CD4-positive, alpha-beta T cell treated with Interferon gamma for 1 hour (primary cell): Measurements from ENCODE around the gene ESYT3.

Experiments
- DNase-seq: peaks from one replicate; pipeline ENCODE4 v3.0.0-alpha.2; 2020

The ESYT3 gene, protein sequence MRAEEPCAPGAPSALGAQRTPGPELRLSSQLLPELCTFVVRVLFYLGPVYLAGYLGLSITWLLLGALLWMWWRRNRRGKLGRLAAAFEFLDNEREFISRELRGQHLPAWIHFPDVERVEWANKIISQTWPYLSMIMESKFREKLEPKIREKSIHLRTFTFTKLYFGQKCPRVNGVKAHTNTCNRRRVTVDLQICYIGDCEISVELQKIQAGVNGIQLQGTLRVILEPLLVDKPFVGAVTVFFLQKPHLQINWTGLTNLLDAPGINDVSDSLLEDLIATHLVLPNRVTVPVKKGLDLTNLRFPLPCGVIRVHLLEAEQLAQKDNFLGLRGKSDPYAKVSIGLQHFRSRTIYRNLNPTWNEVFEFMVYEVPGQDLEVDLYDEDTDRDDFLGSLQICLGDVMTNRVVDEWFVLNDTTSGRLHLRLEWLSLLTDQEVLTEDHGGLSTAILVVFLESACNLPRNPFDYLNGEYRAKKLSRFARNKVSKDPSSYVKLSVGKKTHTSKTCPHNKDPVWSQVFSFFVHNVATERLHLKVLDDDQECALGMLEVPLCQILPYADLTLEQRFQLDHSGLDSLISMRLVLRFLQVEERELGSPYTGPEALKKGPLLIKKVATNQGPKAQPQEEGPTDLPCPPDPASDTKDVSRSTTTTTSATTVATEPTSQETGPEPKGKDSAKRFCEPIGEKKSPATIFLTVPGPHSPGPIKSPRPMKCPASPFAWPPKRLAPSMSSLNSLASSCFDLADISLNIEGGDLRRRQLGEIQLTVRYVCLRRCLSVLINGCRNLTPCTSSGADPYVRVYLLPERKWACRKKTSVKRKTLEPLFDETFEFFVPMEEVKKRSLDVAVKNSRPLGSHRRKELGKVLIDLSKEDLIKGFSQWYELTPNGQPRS

GRCh38 chr3:138434276-138434874 is at the start of gene ESYT3:
Gene ESYT3, plus strand, starts transcription at chr3:138434616. Its CDS starts 183 bp downstream, at chr3:138434799.
- DNase-seq: peak; percentile 7

DNA sequence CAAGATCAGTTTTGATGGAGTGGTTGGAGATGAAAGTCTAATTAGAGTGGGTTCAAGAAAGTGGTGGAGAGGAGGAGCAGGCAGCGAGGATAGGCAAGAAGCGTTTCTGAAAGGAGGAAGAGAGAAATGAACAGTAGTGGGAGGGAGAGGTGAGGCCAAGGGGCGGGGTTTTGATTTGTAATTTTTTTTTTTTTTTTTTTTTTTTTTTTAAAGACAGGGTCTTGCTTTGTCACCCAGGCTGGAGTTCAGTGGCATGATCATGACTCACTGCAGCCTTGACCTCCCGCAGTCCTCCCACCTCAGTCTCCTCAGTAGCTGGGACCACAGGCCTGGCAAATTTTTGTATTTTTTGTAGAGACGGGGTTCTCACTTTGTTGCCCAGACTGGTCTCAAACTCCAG is 49.4 kb upstream of the ESYT3 start:
- DNase-seq: no peak

DNA sequence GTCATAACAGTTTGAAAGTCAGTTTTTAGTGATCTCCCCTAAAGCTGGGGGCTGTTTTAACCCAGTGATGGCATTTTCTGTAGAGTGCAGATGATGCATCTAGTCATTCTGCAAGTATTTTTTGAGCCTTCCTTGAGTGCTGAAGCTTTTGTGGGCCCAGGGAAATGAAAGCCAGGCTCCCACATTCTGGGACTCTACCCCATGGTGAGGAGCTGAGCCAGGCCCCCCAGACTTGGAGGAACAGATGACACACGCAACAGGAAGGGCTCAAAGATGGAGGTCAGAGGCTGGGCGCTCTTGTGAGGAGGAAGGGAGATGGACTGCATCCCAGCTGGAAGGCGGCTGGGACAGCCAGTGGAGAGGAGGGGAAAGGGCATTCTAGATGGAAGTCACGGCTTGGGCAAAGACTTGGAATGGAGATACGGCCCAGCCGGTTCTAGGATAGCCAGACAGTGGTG is 45.2 kb upstream of the ESYT3 start:
- no peak for DNase-seq

DNA sequence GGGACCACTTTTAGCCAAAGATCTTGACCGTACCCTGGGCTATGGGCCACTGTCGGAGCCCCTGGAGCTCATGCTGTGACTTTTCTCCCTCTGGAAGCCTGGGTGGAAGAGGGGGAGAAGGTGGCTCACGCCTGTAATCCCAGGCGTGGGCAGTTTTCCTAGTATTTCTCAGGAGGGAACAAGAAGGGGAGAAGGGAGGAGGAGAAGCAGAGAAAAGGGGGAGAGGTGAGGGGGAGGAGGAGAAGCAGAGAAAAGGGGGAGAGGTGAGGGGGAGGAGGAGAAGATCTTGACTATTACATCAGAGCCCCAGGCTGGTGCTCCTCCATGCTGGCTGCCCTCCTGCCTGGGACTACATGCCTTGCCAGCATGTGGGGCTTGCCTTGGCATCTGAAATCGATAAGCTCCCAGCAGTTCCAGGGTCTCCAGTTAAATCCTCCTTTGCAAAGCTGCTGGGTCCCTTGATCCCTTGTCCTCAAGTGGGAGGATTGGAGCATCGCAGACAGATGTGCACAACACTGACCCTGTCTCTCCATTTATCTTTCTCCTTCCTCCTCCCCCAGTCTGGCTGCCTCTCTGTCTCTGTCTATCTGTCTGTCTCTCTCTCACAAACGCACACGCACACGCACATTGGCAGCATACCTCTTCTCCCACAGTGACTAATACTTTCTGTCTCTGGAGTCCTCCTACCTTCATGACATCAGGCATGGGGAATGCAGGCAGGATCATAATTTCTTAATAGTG is 44.4 kb upstream of the ESYT3 start:
- DNase-seq: no peak

DNA sequence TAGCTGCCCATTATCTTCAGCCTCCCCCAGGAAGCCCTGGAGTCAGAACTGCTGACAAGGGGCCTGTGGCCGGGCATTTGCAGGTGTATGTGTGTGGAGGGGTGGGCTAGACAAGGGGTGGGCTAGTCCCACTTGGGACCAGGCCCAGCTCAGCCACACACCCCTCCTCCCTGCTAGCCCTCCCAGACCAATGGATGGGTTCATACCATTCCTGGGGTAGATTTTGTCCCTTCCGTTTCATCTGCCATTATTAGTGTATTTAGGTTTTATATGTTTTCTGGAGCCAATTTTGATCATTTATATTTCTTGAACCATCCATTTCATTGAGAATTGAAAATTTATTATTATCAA is 43.9 kb upstream of the ESYT3 start:
- no peak for DNase-seq

DNA sequence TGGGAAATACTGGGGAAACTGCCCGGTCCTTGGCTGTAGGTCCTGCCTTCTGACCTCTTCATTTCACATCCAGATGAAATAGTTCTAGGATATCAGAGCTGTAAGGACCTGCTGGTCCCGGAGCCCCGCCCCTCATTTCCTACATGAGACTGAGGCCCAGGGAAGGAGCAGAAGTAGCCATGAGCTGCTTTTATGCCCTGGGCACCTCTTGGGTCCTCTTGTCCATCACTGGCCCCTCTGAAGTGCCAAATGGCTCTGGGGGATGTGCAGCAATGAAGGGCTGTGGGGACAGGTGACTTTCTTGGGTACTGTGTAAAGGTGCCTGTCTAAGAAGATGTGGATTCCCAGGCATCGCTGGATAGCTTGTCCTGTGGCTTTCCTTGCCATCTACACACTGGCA is 40.3 kb upstream of the ESYT3 start:
- DNase-seq: no peak

- no peak for DNase-seq
Measured at GRCh38 chr3:138394686-138395085, 39.7 kb upstream of the ESYT3 start.

DNA sequence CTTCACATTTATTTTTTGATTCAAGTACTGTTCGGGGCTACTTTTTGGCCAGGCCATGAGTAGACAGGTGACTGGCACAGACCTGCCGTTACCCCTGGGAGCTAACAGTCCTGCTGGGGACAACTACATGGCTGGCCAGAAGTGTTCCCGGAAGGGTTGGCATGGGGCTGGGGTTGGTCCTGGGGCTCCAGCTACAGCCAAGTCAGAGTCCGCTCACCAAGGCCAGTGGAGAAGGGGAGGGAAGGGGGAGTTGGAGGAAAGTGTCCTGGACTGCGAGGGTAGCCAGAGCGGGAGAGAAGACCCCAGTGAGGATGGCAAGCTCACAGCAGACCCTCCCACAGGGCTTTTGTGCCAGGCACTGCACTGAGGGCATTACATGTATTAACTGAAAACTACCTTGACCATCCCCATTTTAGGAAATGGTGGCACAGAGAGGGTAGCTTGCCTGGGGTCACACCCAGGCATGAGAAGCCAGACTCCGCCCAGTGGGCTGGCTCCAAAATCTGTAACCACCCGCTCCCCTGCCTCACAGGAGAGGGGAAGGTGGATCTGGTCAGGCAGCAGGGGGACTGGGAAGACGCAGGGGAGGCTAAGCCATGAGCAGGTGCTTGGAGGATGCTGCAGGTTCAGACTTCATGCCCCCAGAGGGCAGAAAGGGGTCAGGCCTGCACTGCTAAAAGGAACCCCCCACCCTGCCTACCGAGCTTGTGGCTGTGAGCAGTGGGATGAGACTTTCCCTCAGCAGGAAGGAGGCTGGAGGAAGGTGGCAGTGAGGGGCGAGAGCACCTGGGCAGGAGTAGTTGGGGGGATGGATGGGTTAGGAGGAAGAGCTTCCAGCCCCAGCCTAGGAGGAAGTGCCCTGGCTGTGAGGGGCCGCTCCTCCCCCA is 38.3 kb upstream of the ESYT3 start:
- DNase-seq: no peak

DNA sequence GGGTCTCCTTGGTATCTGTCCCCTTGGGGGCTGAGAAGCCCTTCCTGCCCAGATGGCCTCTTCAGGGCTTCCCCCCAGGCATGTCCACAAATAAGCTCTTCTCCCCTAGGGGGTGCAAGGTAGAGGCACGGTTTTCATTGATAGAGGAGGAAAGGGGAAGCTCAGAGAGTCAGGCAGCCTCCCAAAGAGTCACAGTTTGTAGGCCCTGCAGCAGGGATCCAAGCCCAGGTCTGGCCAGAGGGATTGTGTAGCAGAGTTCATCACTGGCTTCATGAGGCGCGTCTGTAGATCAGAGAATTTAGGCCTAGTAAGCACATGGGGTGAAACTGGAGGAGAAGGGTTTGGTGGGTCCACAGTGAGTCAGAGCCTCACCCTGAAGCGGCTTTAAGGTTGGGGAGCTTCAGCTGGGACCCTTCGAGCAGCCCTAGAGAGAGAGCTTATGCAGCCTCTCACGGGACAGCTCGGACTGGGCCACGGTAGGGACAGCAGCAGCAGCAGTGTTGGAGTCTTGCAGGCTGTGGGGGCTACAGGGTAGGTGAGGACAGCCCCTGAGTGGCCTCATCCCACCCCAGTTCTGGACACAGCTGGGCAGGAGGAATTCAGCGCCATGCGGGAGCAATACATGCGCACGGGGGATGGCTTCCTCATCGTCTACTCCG is 37.5 kb upstream of the ESYT3 start:
- DNase-seq: no peak

DNA sequence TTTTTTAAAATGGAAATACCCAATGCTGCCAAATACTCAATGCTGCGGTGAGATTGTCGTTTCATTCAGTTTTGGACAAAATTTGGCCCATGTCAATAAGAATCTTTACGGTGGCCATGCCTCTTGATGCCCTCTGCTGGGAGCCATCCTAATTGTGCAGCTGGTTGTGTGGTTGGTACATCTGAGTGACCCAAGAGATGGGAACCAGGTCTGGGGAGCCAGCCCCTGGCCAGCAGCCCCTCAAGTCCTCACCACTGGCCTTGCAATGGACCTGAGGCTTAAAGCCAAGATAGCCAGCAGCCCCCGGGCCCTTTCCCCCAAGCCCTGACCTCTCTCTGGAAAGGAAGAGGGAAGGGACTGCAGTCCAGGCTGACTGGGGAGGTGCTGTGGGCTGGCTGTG is 36.4 kb upstream of the ESYT3 start:
- no peak for DNase-seq

DNA sequence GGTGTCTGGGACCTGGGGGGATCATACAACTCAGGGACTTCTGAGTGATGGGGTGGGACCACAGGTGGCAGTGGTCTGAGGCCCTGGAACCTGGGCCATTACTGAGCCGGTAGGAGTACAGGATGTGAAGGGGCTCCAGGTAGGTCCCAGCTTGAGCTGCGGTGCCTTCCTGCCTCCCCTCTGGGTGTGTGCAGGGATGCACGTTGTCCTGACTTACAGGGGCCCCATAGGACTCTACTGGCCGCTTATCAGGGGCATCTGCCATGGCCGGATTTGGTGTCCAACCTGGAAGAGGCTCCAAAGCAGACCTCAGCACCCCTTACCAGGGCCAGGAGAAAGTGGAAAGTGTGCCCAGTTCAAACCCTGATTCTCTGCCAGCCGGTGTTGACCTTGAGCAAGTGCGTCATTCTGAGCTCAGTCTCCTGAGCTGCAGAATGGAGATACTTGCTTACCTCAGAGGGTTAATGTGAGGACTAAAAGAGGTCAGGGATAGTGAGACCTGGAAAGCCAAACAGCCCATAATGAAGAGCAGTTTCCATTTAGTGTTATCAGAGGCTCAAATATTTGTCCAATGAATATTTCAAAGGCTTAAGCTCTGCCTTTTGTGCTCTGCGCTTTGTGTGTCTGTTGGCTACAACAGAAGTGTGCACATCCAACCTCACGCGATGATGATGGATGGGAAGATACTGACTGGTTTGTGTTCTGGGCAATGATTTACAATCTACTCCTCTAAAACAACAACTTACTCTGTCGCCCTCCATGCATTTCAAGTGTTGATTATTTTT is 35.4 kb upstream of the ESYT3 start:
- no peak for DNase-seq

GRCh38 chr3:138399766-138400165 is 34.6 kb upstream of the ESYT3 start:
- no peak for DNase-seq

DNA sequence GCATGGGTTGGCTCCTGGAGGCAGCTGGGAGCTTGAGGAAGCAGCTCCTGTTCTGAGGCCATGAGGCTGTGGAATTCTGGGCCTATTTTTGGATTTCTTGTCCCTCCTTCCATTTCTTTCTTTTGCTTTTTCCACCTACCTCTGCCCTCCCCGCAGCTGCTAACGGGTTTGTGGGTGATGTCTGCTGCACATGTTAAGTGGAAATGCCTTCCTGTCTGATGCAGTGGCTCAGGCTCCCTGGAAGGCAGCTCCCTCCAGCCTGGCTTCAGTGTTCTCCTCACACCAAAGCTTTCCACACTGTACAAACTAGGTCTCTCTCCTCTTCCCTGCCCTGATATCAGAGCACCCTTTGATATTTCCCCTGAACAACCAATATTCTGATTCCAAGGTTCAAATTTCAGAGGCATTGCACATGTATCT is 33.8 kb upstream of the ESYT3 start:
- no peak for DNase-seq

DNA sequence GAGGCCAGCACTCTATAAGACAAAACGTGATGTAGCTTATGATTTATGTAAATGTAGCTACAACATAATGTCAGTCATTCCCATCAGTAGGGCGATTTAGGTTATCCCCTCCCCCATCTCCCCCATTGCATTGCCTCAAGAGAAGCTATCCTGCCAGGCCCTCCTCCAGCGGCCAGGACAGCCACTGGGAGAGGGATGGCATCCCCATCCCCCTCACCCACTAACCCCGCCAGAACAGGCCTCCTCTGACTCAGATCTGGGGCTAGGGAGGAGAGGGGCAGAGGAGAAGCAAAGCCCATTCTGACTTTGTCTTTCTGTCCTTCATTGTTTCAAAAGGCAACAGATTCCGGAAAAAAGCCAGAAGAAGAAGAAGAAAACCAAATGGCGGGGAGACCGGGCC is 32.6 kb upstream of the ESYT3 start:
- DNase-seq: no peak

GRCh38 chr3:138404121-138404520 is 30.3 kb upstream of the ESYT3 start:
- DNase-seq: no peak

DNA sequence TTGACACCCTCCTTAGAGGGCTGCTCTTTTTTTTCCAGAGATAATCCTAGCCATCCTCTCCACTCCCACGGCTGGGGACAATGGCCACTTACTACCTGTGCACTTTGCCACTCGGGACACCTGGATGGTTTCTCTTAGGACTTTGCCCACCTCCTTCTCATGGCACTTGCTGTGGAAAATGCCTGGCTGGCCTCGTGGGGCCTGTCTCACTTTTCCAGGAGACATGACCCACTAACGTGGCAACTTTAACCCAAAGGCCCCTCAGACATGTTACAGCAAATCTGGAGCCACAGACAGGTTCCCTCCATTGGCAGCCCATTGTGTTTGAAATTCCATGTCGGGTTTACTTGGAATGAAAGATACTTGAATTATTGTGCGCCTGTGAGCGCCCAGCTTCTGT is 29.4 kb upstream of the ESYT3 start:
- DNase-seq: no peak

DNA sequence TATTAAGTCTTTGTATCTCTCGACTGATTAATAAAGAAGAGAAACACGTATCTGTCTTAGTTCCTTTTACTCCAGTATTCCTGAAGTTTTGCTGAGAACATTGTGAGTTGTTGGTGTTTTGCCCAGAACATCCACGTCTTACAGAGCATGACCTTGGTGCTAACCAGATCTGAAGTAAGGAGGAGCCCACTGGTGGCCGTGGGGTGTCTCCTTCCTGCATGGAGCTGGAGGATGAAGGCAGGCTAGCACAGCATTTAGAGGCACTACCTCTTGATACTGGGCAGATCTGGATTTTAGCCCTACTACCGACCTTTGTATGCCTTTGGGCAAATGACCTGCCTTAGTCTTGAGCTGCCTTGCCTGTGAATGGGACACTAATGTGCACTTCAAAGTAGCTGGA is 28.9 kb upstream of the ESYT3 start:
- DNase-seq: no peak

DNA sequence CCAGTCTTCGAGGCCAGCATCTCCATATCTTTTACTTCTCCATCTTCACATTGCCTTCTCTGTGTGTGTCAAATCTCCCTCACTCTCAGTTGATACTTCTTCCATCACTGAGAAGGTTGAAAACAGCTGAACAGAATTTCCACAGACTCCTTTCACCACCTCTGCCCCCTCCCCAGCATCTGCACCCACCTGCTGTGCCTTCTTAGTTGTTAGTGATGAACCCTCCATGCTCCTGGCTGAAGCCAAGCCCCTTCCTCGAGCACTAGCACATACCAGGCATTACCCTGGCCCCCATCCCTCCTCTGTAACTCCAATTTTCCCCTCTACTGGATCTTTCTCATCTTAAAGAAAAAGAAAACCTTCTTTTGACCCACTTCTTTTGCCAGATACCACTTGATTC is 27.8 kb upstream of the ESYT3 start:
- DNase-seq: no peak

DNA sequence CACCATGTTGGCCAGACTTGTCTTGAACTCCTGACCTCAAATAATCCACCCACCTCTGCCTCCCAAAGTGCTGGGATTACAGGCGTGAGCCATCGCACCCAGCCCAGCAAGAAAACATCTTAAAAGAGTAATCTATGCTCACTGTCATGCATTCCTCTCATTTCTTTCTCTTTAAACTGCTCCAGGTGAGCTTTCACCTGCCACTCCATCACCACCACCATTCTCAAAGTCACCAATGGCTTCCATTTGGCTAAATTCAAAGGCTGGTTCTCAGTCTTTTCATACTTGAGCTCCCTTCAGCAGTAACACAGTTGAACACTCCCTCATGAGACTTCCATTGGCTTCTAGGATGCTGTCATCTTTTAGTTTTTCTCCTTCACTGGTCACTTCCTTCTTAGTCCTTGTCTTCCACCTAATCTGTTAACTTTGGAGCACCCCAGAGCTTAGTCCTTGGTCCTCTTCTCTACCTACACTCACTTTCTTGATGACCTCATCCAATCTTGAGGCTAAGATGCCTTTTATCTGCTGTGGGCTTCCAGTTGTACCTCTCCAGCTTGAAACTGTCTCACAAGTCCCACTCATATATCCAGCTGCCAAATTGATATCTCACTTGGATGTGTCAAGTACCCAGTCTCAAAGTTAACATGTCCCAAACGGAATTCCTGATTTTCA is 27.0 kb upstream of the ESYT3 start:
- no peak for DNase-seq
